Activated T-cell treated with anti-CD3 and anti-CD28 coated beads, Interleukin-2, amount 50 U/mL, for 4 hours (primary cell): Measurements from ENCODE around the gene EBLN2. TPM values are rescaled to one million over a fixed set of nuclear protein-coding genes. Genes with fewer than 3 reads are reported as not detected.

Source experiments
- ATAC-seq, 2 donors: fragments of 200-7000 bp; cut with Tn5 transposase; one replicate each; pipeline ENCODE4 v1.10.0; 2021
- DNase-seq: peaks from one replicate; pipeline ENCODE4 v3.0.0-alpha.2; 2020
- H3K27me3 Mint-ChIP-seq: one replicate; pipeline ENCODE4 v1.8.0; 2021; ENCODE audit warnings: low read depth, mixed read lengths
- H3K36me3 Mint-ChIP-seq: one replicate; pipeline ENCODE4 v1.8.0; 2022; ENCODE audit warnings: mixed read lengths; ENCODE audit not compliant: insufficient read depth
- H3K4me1 Mint-ChIP-seq: one replicate; pipeline ENCODE4 v1.8.0; 2021; ENCODE audit warnings: low read depth, mixed read lengths
- H3K4me3 Mint-ChIP-seq: one replicate; pipeline ENCODE4 v1.8.0; 2021; ENCODE audit warnings: mild to moderate bottlenecking, moderate library complexity, mixed read lengths
- H3K9me3 Mint-ChIP-seq: one replicate; pipeline ENCODE4 v1.8.0; 2021; ENCODE audit warnings: mixed read lengths
- total RNA-seq, 3 donors: library from RNA; stranded (reverse); gene quantifications; one replicate each; pipeline ENCODE4 v1.2.1, GENCODE V29; 2021

The EBLN2 gene
- total RNA-seq, 3 donors from 2014 or later: 3.2 to 4.7 (median 4.3) TPM

DNA sequence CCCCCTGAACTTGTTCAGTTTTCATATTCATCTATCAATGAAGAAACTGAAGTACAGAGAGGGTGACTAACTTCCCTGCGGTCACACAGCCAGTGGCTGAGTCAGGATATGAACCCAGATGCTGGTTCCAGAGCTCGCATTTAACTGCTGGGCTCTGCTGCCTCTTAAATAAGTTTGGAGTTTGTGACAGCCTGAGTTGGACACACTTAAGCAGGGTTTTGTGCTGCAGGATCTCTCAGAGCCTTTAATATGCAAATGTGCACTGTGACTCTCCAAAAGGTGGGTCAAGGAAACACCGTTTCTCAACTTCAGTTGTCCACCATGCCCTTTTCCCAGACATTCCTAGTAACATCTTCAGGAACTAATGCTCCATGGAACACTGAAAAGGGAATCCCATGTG lies 45.8 kb downstream of the EBLN2 start:
- DNase-seq (no peak), ATAC-seq (no peak)
- H3K27me3 Mint-ChIP-seq: peaks cover 11% of the 10 kb centered on the region
- H3K9me3 Mint-ChIP-seq: no peaks in the 10 kb centered on the region
- no peak overlapping the region for H3K4me3 Mint-ChIP-seq
- no peaks in the 10 kb centered on the region for H3K36me3 Mint-ChIP-seq
- H3K4me1 Mint-ChIP-seq: no peaks in the 10 kb centered on the region

DNA sequence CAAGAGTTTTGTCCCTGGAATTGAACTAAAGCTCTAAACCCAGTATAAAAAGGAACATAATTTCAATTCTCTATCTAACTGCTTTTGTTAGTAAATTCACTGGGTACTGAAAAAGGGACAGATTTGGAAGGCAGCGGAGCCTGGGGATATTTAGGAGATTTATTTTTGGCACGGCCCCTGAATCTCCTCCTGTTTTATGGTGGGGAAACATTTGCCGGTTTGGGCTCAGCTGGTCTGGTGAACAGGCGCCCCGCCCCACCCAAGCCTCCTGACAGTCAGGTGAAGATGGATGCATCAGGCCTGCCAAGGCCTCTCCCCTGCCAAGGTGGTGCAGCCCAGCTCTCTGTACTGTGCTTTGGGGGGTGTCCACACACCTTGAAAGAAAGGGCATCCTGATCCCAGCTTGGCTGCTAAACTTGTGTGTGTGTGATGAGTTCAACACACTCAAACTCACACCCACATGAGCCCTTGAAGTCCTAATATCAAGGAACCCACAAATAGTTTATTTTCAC lies 46.3 kb downstream of the EBLN2 start:
- no peak overlapping the region for H3K4me3 Mint-ChIP-seq
- ATAC-seq: no peak
- H3K9me3 Mint-ChIP-seq: no peaks in the 10 kb centered on the region
- no peaks in the 10 kb centered on the region for H3K4me1 Mint-ChIP-seq
- H3K27me3 Mint-ChIP-seq: peaks cover 11% of the 10 kb centered on the region
- DNase-seq: no peak
- H3K36me3 Mint-ChIP-seq: no peaks in the 10 kb centered on the region

DNA sequence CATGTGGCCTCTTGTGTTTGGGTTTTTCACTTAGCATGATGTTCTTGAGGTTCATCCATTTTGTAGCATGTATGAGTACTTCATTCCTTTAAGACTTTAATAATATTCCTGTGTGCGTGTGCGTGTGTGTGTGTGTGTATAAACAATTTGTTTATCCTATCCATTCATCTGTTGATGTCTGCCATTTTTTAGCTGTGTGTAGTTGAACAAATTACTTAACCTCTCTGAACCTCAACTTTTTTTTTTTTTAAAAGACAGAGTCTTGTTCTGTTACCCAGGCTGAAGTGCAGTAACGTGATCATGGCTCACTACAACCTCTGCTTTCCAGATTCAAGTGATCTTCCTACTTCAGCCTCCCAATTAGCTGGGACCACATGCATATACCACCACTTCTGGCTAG lies 47.3 kb downstream of the EBLN2 start:
- DNase-seq (no peak), ATAC-seq (no peak)
- peaks cover 16% of the 10 kb centered on the region for H3K27me3 Mint-ChIP-seq
- H3K36me3 Mint-ChIP-seq: no peaks in the 10 kb centered on the region
- H3K4me1 Mint-ChIP-seq: no peaks in the 10 kb centered on the region
- H3K9me3 Mint-ChIP-seq: no peaks in the 10 kb centered on the region
- no peak overlapping the region for H3K4me3 Mint-ChIP-seq

DNA sequence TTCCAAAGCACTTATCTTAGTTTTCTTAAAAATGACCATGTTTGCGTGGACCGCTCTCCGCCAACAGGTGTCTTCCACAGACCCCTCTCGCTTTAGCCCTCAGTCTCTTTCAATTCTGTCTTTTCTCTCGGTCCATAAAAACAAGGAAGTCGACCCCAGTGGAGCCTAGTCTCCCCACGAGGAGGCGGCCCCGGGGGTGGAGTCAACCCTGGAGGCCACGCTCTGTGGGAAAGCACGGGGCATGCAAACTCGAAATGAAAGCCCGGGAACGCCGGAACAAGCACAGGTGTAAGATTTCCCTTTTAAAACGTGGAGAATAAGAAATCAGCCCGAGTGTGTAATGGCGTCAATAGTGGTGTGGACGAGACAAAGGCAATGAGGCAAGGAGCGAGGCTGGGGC lies 49.1 kb downstream of the EBLN2 start:
- ATAC-seq (no peak), DNase-seq (no peak)
- H3K4me1 Mint-ChIP-seq: no peaks in the 10 kb centered on the region
- no peak overlapping the region for H3K4me3 Mint-ChIP-seq
- H3K9me3 Mint-ChIP-seq: no peaks in the 10 kb centered on the region
- no peaks in the 10 kb centered on the region for H3K36me3 Mint-ChIP-seq
- peaks cover 16% of the 10 kb centered on the region for H3K27me3 Mint-ChIP-seq

Other genes with a start within 250 kb of the EBLN2 start
- 10 to 100 TPM; 39.2 to 52.1 (median 44.4) TPM for gene SHQ1, start 213.2 kb upstream of the EBLN2 start, total RNA-seq
- not detected for gene GXYLT2, start 173.6 kb upstream of the EBLN2 start, total RNA-seq
- gene PPP4R2, start 64.8 kb upstream of the EBLN2 start, total RNA-seq: 100 to 1,000 TPM; 108 to 119 (median 119) TPM